BLaER1 (cell line): Measurements from ENCODE around the gene FAM167B.
A peak's percentile ranks its signal among the peaks of the same experiment; 100 is the strongest.
"Not testable (repeated sequence)": the region's sequence is repeated elsewhere in the genome, so short reads cannot be mapped to it uniquely, and the experiment has no call there.

Experiments
- H3K27ac ChIP-seq: shearing (Covaris generic); formaldehyde crosslinking; 2 replicates; pipeline ENCODE4 v1.8.1; 2022
- H3K27me3 ChIP-seq: shearing (Covaris generic); formaldehyde crosslinking; 2 replicates; pipeline ENCODE4 v1.8.1; 2022
- H3K36me3 ChIP-seq: shearing (Covaris generic); formaldehyde crosslinking; 2 replicates; pipeline ENCODE4 v1.8.1; 2022
- H3K4me1 ChIP-seq: shearing (Covaris generic); formaldehyde crosslinking; 2 replicates; pipeline ENCODE4 v1.8.1; 2022
- H3K4me2 ChIP-seq: shearing (Covaris generic); formaldehyde crosslinking; 2 replicates; pipeline ENCODE4 v1.8.1; 2022
- H3K4me3 ChIP-seq: shearing (Covaris generic); formaldehyde crosslinking; 2 replicates; pipeline ENCODE4 v1.8.1; 2022
- H3K9ac ChIP-seq: shearing (Covaris generic); formaldehyde crosslinking; 2 replicates; pipeline ENCODE4 v1.8.1; 2022
- H3K9me3 ChIP-seq: shearing (Covaris generic); formaldehyde crosslinking; 2 replicates; pipeline ENCODE4 v1.8.1; 2022
- H4K20me1 ChIP-seq: shearing (Covaris generic); formaldehyde crosslinking; 2 replicates; pipeline ENCODE4 v1.8.1; 2022
- Cebpa-rat ChIP-seq: shearing (Covaris generic); IDR thresholded peaks from 2 replicates; pipeline ENCODE4 v1.8.1; 2022

The FAM167B gene

DNA sequence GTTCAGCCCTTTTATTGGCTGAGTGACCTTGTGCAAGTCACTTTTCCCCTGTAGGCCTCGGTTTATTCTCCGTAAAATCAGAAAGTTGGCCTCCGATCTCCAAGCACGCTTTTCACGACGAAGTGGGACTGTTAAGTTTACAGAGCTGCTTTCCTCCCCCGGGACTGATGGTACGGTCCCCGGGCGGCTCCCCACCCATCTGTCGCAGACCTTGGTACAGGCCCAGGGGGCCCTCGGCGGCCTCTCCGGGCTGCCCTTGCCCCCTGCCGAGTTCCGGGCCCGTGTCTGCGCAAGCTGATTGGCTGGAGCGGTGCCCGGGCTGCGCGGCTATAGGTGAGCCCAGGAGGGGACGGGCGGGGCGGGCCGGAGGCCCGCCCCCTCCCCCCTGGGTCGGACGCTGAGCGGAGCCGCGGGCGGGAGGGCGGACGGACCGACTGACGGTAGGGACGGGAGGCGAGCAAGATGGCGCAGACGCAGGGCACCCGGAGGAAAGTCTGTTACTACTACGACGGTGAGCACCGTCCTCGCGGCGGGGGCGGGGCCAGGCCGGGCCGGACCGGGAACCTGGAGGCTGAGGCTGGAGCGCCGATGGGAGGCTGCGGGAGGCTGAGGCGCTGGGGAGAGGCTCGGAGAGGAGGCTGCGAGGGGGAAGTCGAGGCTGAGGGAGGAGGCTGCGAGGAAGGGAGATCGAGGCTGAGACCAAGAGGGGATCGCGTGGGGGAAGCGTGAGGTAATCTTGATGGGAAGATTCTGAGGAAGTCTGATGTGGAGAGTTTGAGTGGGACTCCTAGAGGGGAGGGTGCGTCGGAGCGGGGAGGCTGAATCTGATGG lies 44.9 kb downstream of the FAM167B start, which contains the start of gene HDAC1:
HDAC1 (plus strand) TSS at position 376 of the 831 bp plus-strand sequence; CDS start at position 463, 87 bp downstream.
- peaks cover 23% of the 10 kb centered on the region; the same call in 1 of the 2 replicates for H4K20me1 ChIP-seq
- H3K27ac ChIP-seq = peak within 1 kb of the TSS; percentile 81
- no peaks in the 10 kb centered on the region for H3K27me3 ChIP-seq
- no peak for TF ChIP-seq Cebpa-rat
- H3K4me3 ChIP-seq = peak within 1 kb of the TSS; percentile 85
- peak within 1 kb of the TSS; percentile 85 for H3K9ac ChIP-seq
- peaks cover 27% of the 10 kb centered on the region for H3K36me3 ChIP-seq
- 0 out of 2 replicates have a peak, but pooled peaks cover 2% of the 10 kb centered on the region for H3K9me3 ChIP-seq
- H3K4me1 ChIP-seq = peaks cover 58% of the 10 kb centered on the region
- H3K4me2 ChIP-seq = peak within 1 kb of the TSS; percentile 74

DNA sequence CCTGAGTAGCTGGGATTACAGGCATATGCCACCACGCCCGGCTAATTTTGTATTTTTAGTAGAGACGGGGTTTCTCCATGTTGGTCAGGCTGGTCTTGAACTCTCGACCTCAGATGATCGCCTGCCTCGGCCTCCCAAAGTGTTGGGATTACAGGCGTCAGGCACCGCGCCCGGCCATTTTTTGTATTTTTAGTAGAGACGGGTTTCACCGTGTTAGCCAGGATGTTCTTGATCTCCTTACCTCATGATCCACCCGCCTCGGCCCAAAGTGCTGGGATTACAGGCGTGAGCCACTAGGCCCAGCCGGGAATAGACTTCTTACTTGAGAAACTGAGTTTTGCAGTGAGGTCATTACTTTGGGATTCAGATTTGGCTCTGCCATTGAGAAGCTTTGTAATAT lies 51.2 kb downstream of the FAM167B start:
- not testable (repeated sequence) for H3K27me3 ChIP-seq, H3K4me3 ChIP-seq, H3K4me2 ChIP-seq, H3K9me3 ChIP-seq, H3K9ac ChIP-seq, H3K27ac ChIP-seq
- Histone ChIP-seq H3K36me3 (peaks cover 87% of the 10 kb centered on the region), H4K20me1 (peaks cover 77% of the 10 kb centered on the region), H3K4me1 (peaks cover 57% of the 10 kb centered on the region)
